DND-41 (cell line): Measurements from ENCODE around the gene GHRL.
"Not testable (repeated sequence)": the region's sequence is repeated elsewhere in the genome, so short reads cannot be mapped to it uniquely, and the experiment has no call there.

Experiments
- ATAC-seq: fragments of 200-7000 bp; cut with Tn5 transposase; 3 replicates; pipeline ENCODE4 v1.9.1; 2021; ENCODE audit warnings: low read depth; ENCODE audit not compliant: insufficient read depth
- DNase-seq: peaks from one replicate; pipeline ENCODE4 v3.0.0-alpha.2; 2020
- H2AFZ ChIP-seq: 2 replicates; pipeline ENCODE4 v1.6.0; 2012; ENCODE audit warnings: low read depth, low read length
- H3K27ac ChIP-seq: 2 replicates; pipeline ENCODE4 v1.5.1; 2012; ENCODE audit warnings: low read length, inconsistent platforms
- H3K27me3 ChIP-seq: fragments of 200-600 bp; sonication (generic); 2 replicates; pipeline ENCODE4 v1.6.0; 2012; ENCODE audit warnings: low read length, mild to moderate bottlenecking, inconsistent platforms; ENCODE audit not compliant: insufficient read depth, poor library complexity
- H3K36me3 ChIP-seq: 2 replicates; pipeline ENCODE4 v1.5.1; 2012; ENCODE audit warnings: low read length, inconsistent platforms; ENCODE audit not compliant: insufficient read depth
- H3K4me1 ChIP-seq: 2 replicates; pipeline ENCODE4 v1.5.1; 2012; ENCODE audit warnings: mild to moderate bottlenecking, low read length; ENCODE audit not compliant: insufficient read depth
- H3K4me2 ChIP-seq: 2 replicates; pipeline ENCODE4 v1.6.0; 2012; ENCODE audit warnings: mild to moderate bottlenecking, moderate library complexity, low read length, inconsistent platforms; ENCODE audit not compliant: insufficient read depth
- H3K4me3 ChIP-seq, 2 experiments: fragments of 200-600 bp in 1 of 2; shearing (Covaris generic) in 1 of 2; 2 replicates each; pipeline ENCODE4 v1.5.1; 2012 to 2016; ENCODE audit warnings: inconsistent platforms in 2 of 2, low read length in 2 of 2, mild to moderate bottlenecking in 2 of 2, low read depth in 1 of 2, moderate library complexity in 1 of 2
- H3K79me2 ChIP-seq: 2 replicates; pipeline ENCODE4 v1.6.0; 2012; ENCODE audit warnings: low read length, inconsistent platforms; ENCODE audit not compliant: insufficient read depth
- H3K9ac ChIP-seq: 2 replicates; pipeline ENCODE4 v1.6.0; 2012; ENCODE audit warnings: low read depth, mild to moderate bottlenecking, inconsistent platforms, low read length, moderate library complexity
- H3K9me3 ChIP-seq: 2 replicates; pipeline ENCODE4 v1.5.1; 2012; ENCODE audit warnings: low read length, moderate library complexity, mild to moderate bottlenecking, inconsistent platforms; ENCODE audit not compliant: insufficient read depth, severe bottlenecking
- H4K20me1 ChIP-seq: 2 replicates; pipeline ENCODE4 v1.6.0; 2012; ENCODE audit warnings: low read length; ENCODE audit not compliant: insufficient read depth
- CTCF ChIP-seq: IDR thresholded peaks from 2 replicates; pipeline ENCODE4 v1.5.1; 2012; ENCODE audit warnings: borderline replicate concordance, low read length, moderate library complexity, mild to moderate bottlenecking; ENCODE audit not compliant: poor library complexity, severe bottlenecking; ENCODE audit errors: extremely low read depth
- EZH2 ChIP-seq: IDR thresholded peaks from 3 replicates; pipeline ENCODE4 v1.6.1; 2012; ENCODE audit warnings: borderline replicate concordance, low read depth, mild to moderate bottlenecking, moderate library complexity, low read length, inconsistent platforms; ENCODE audit not compliant: severe bottlenecking

GHRL gene

DNA sequence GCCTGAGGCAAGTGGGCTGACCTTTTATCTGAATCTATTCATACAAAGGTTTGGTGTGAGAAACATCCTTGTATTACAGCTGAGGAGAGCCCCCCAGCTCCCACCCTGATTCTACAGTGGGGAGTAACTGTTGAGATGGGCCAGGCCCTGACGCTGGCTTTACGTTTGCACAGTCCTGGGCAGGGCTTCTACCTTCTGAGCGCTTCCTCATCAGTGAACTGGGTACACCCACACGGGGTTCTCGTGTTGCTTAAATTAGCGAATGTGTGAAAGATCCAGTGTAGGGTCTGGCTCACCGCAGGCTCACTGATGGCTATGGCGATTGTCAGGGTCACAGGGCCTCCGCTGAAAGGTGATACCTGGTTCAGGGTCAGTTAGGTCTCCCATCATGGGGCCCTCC is 7.3 kb upstream of the GHRL start:
- no peak overlapping the region for H3K4me3 ChIP-seq
- no peak overlapping the region for H2AFZ ChIP-seq
- DNase-seq (no peak), ATAC-seq (0 out of 3 replicates have a peak, but pooled peaks have one; percentile 17)
- H3K9ac ChIP-seq: no peak overlapping the region
- no peaks in the 10 kb centered on the region for H3K27me3 ChIP-seq
- H4K20me1 ChIP-seq: peaks cover 19% of the 10 kb centered on the region
- no peaks in the 10 kb centered on the region for H3K9me3 ChIP-seq
- H3K4me2 ChIP-seq: no peak overlapping the region
- H3K4me1 ChIP-seq: no peaks in the 10 kb centered on the region
- no peaks in the 10 kb centered on the region for H3K79me2 ChIP-seq
- peaks cover 70% of the 10 kb centered on the region for H3K36me3 ChIP-seq
- H3K27ac ChIP-seq: no peak overlapping the region
- TF ChIP-seq EZH2: no peak
- no peak for TF ChIP-seq CTCF

GRCh38 chr3:10299679-10300078 is 6.9 kb upstream of the GHRL start:
- Histone ChIP-seq H3K27me3 (no peaks in the 10 kb centered on the region), H3K9ac (no peak overlapping the region), H4K20me1 (peaks cover 17% of the 10 kb centered on the region), H3K9me3 (no peaks in the 10 kb centered on the region), H3K79me2 (no peaks in the 10 kb centered on the region), H3K4me2 (no peak overlapping the region), H3K4me3 (no peak overlapping the region), H3K27ac (no peak overlapping the region), H3K4me1 (no peaks in the 10 kb centered on the region), H3K36me3 (peaks cover 66% of the 10 kb centered on the region), H2AFZ (no peak overlapping the region)
- ATAC-seq (0 out of 3 replicates have a peak, but pooled peaks have one; percentile 16), DNase-seq (no peak)
- no peak for TF ChIP-seq CTCF
- TF ChIP-seq EZH2: no peak

DNA sequence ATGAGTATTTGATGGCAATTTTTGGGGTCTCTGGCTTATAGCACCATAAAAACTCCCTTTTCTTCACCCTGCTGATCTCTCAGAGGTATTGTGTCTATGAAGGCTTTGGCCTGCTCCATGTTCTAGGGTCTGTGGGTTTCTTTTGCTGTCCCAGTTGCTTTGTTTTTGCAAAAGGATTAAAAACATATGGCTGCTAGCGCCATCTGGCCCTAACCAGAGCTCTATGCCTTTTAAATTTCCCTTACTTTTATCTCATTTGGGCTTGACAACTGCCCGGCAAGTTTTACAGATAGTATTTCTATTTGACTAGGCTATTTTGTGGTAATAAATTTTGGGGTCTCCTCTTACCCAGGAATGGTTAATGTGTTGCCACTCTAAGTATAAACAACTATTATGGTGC is 6.4 kb upstream of the GHRL start:
- Histone ChIP-seq H3K4me3 (no peak overlapping the region), H2AFZ (no peak overlapping the region), H3K9ac (no peak overlapping the region), H3K79me2 (no peaks in the 10 kb centered on the region), H3K9me3 (no peaks in the 10 kb centered on the region), H3K4me2 (no peak overlapping the region), H3K27ac (no peak overlapping the region), H3K4me1 (no peaks in the 10 kb centered on the region), H3K36me3 (peaks cover 61% of the 10 kb centered on the region), H3K27me3 (no peaks in the 10 kb centered on the region), H4K20me1 (peaks cover 15% of the 10 kb centered on the region)
- TF ChIP-seq EZH2 (no peak), CTCF (no peak)
- ATAC-seq: no peak
- no peak for DNase-seq

GRCh38 chr3:10298064-10298463 is 5.3 kb upstream of the GHRL start:
- H3K27me3 ChIP-seq, H3K9ac ChIP-seq, H3K4me1 ChIP-seq, H3K4me3 ChIP-seq, H2AFZ ChIP-seq, ATAC-seq, H3K79me2 ChIP-seq, H3K9me3 ChIP-seq, DNase-seq, H3K27ac ChIP-seq, H3K4me2 ChIP-seq: not testable (repeated sequence)
- peaks cover 50% of the 10 kb centered on the region for H3K36me3 ChIP-seq
- peaks cover 12% of the 10 kb centered on the region for H4K20me1 ChIP-seq
